Heart left ventricle (tissue), 16 donors: ENCODE data around the gene ETF1. TPM values are rescaled to one million over a fixed set of nuclear protein-coding genes. Genes with fewer than 3 reads are reported as not detected.
"Not testable (repeated sequence)": the region's sequence is repeated elsewhere in the genome, so short reads cannot be mapped to it uniquely, and the experiment has no call there.

Source experiments
- ATAC-seq, 4 donors: fragments of 200-7000 bp; cut with Tn5 transposase; one replicate each; pipeline ENCODE4 v1.9.1; 2020 to 2022; ENCODE audit warnings: moderate library complexity in 4 of 4, mild to moderate bottlenecking in 3 of 4, moderate number of reproducible peaks in 1 of 4
- DNase-seq, 5 donors: peaks; one replicate each; pipeline ENCODE4 v3.0.0-alpha.2; 2020
- H3K27ac ChIP-seq, 12 donors: fragments of 200-600 bp; sonication (generic) in 4 of 12; one replicate each; pipeline versions ENCODE4 v1.5.0 to v1.8.0; 2016 to 2022; ENCODE audit warnings: mild to moderate bottlenecking in 2 of 12
- H3K27me3 ChIP-seq, 9 donors: fragments of 200-600 bp; sonication (generic) in 2 of 9; one replicate each; pipeline versions ENCODE4 v1.5.1 to v1.8.0; 2016 to 2022; ENCODE audit warnings: mild to moderate bottlenecking in 3 of 9
- H3K36me3 ChIP-seq, 9 donors: fragments of 200-600 bp; sonication (generic) in 2 of 9; one replicate each; pipeline versions ENCODE4 v1.5.0 to v1.8.0; 2018 to 2022; ENCODE audit warnings: mild to moderate bottlenecking in 2 of 9
- H3K4me1 ChIP-seq, 12 donors: fragments of 200-600 bp; sonication (generic) in 4 of 12; one replicate each; pipeline versions ENCODE4 v1.5.0 to v1.8.0; 2016 to 2022; ENCODE audit warnings: mild to moderate bottlenecking in 3 of 12
- H3K4me3 ChIP-seq, 12 donors: fragments of 200-600 bp; sonication (generic) in 4 of 12; one replicate each; pipeline versions ENCODE4 v1.5.0 to v1.8.0; 2017 to 2022; ENCODE audit warnings: mild to moderate bottlenecking in 9 of 12, moderate library complexity in 4 of 12
- H3K9me3 ChIP-seq, 12 donors: fragments of 200-600 bp; sonication (generic) in 4 of 12; one replicate each; pipeline versions ENCODE4 v1.5.0 to v1.8.0; 2016 to 2022; ENCODE audit warnings: mild to moderate bottlenecking in 1 of 12
- CTCF ChIP-seq, 12 donors: fragments of 200-600 bp; sonication (generic) in 4 of 12; IDR thresholded peaks; one replicate each; pipeline versions ENCODE4 v1.5.0 to v1.8.0; 2018 to 2022; ENCODE audit warnings: antibody characterized with exemption in 12 of 12, mild to moderate bottlenecking in 5 of 12
- POLR2A ChIP-seq, 2 donors: fragments of 450-650 bp; IDR thresholded peaks; one replicate each; pipeline ENCODE4 v1.6.1; 2017; ENCODE audit warnings: antibody characterized with exemption in 2 of 2, mild to moderate bottlenecking in 2 of 2, moderate library complexity in 2 of 2
- WGBS, 4 donors: extraction: QIAGEN DNeasy Blood & Tissue Kit in 2 of 4; methylation state at CpG; one replicate each; pipeline versions ENCODE4 v1.1.5 to v1.1.7; 2013 to 2018; 5-methylcytosine and 5-hydroxymethylcytosine counted together
- intact Hi-C, 10 donors: fragments of 100-400 bp; cut with DNase I; formaldehyde crosslinking; loops; one replicate each; pipeline versions ENCODE4 v1.11.1 to v1.14.2; 2022
- polyA plus RNA-seq, 2 donors: library from polyadenylated mRNA; stranded (reverse); fragments of 200-250 nt; gene quantifications; one replicate each; pipeline ENCODE4 v1.2.3, GENCODE V29; 2013
- total RNA-seq, 9 donors: library from RNA; depleted of rRNA in 2 of 9; stranded (reverse); fragments of >200 nt in 2 of 9; fragmentation: NEBNext Ultra II Directional in 3 of 9; extraction: Animal tissue kit (Norgen Biotek cat#: 25700) in 3 of 9; gene quantifications; one replicate each; pipeline versions ENCODE4 v1.1.0 to v1.2.4, GENCODE V29; 2016 to 2023
- donor health status: ischemic (EF 13 %, LVEDD 7.1; RV severe dilation, severe dysfunction).
- donor health status: healthy with polysubstance abuse.
- donor health status: DM: no; HTN: yes; CAD: no.
- donor health status: DM: no; HTN: no; CAD: no.
- donor health status: ischemic (EF 25% LVEDD 6.9; RV normal size, moderate dysfunction).
- donor health status: ischemic (EF 25% LVEDD 5.7; RV mildly dilated, moderate dysfunction).
- donor health status: healthy.
- donor health status: DM: yes; HTN: yes; CAD: no.
- donor health status: ischemic (EF 35%, LVEDD 5.7; RV mildly dilated, moderate dysfunction).
- donor health status: nonischemic (EF 11% LVEDD 7.7; RV severe dilation, severe dysfunction).
- donor health status: DM: yes; HTN: yes; CAD: no.
- donor health status: PGD.
- donor health status: ischemic (EF 29% LVEDD 5.4; RV normal size, mild dysfunction).
- donor health status: nonischemic (EF 23%, LVEDD 6.1; RV moderate dilation, normal function).

Gene ETF1
- total and polyA plus RNA-seq, 11 donors, result 19.0 to 116 (median 81.8) TPM

- Histone ChIP-seq H3K27me3 (no peaks in the 10 kb centered on the region), H3K27ac (no peak overlapping the region), H3K9me3 (no peaks in the 10 kb centered on the region), H3K4me3 (no peak overlapping the region), H3K4me1 (no peaks in the 10 kb centered on the region), H3K36me3 (no peaks in the 10 kb centered on the region)
- intact Hi-C loops, result no loop called here
- DNase-seq (no peak), ATAC-seq (no peak)
- 89 to 95% (median 92%) methylated on average over 7 of the region's 7 CpGs for WGBS, 4 donors
- TF ChIP-seq CTCF (IDR thresholded peaks at IDR 0.05) (no peak), POLR2A (IDR thresholded peaks at IDR 0.05) (no peak)
These were observed 66.1 kb downstream of the ETF1 start for GRCh38 chr5:138476918-138477317.

- DNase-seq, H3K4me3 ChIP-seq, ATAC-seq, H3K27ac ChIP-seq, H3K4me1 ChIP-seq, H3K27me3 ChIP-seq, H3K36me3 ChIP-seq, H3K9me3 ChIP-seq, intact Hi-C loops: not testable (repeated sequence)
- WGBS, 4 donors, result 91 to 94% (median 94%) methylated on average over 5 of the region's 5 CpGs
These were observed 69.9 kb downstream of the ETF1 start for GRCh38 chr5:138473151-138473550.

- ATAC-seq, result no peak
- H3K36me3 ChIP-seq, result peaks cover 0 to 17% (median 10%) of the 10 kb centered on the region in 9 donors
- no peak for DNase-seq
- H3K9me3 ChIP-seq, result no peaks in the 10 kb centered on the region
- peaks cover 0 to 12% (median 4%) of the 10 kb centered on the region in 12 donors for H3K4me1 ChIP-seq
- no peak overlapping the region for H3K4me3 ChIP-seq
- 59 to 70% (median 61%) methylated on average over 6 of the region's 6 CpGs for WGBS, 4 donors
- no peak for TF ChIP-seq POLR2A (IDR thresholded peaks at IDR 0.05)
- TF ChIP-seq CTCF (IDR thresholded peaks at IDR 0.05), result no peak
- intact Hi-C loops, result no loop called here
- no peak overlapping the region for H3K27ac ChIP-seq
- no peaks in the 10 kb centered on the region for H3K27me3 ChIP-seq
These were observed 70.7 kb downstream of the ETF1 start for GRCh38 chr5:138472353-138472752.

- WGBS, 4 donors, result 86 to 92% (median 90%) methylated on average over 2 of the region's 2 CpGs
- no peak for TF ChIP-seq CTCF (IDR thresholded peaks at IDR 0.05)
- no peak for TF ChIP-seq POLR2A (IDR thresholded peaks at IDR 0.05)
- Histone ChIP-seq H3K27me3 (no peaks in the 10 kb centered on the region), H3K27ac (no peak overlapping the region), H3K36me3 (peaks cover 0 to 25% (median 16%) of the 10 kb centered on the region in 9 donors), H3K9me3 (no peaks in the 10 kb centered on the region), H3K4me1 (peaks cover 0 to 25% (median 16%) of the 10 kb centered on the region in 12 donors), H3K4me3 (no peak overlapping the region)
- ATAC-seq (no peak), DNase-seq (no peak)
- intact Hi-C loops, result no loop called here
These were observed 72.0 kb downstream of the ETF1 start for GRCh38 chr5:138471052-138471361.

- no peak for TF ChIP-seq CTCF (IDR thresholded peaks at IDR 0.05)
- no peak for TF ChIP-seq POLR2A (IDR thresholded peaks at IDR 0.05)
- peaks cover 0 to 29% (median 19%) of the 10 kb centered on the region in 12 donors for H3K4me1 ChIP-seq
- intact Hi-C loops, result no loop called here
- no peak for DNase-seq
- H3K4me3 ChIP-seq, result no peak overlapping the region
- H3K27me3 ChIP-seq, result no peaks in the 10 kb centered on the region
- peak in 2 of 4 donors; percentile 13 to 33 for ATAC-seq
- no peaks in the 10 kb centered on the region for H3K9me3 ChIP-seq
- H3K36me3 ChIP-seq, result peaks cover 0 to 25% (median 16%) of the 10 kb centered on the region in 9 donors
- 73 to 81% (median 79%) methylated on average over 3 of the region's 3 CpGs for WGBS, 4 donors
- no peak overlapping the region for H3K27ac ChIP-seq
These were observed 72.5 kb downstream of the ETF1 start for GRCh38 chr5:138470322-138471051.
